Trophoblast cell (in vitro differentiated cells and primary cell): ENCODE results near the gene SEMA6D.

ENCODE experiments used
- DNase-seq, 2 donors: peaks; one replicate each; pipeline ENCODE4 v3.0.0-alpha.2; 2016
- H2AFZ ChIP-seq: 2 replicates; pipeline ENCODE4 v1.6.1; 2013; ENCODE audit warnings: low read length, moderate library complexity, mild to moderate bottlenecking; ENCODE audit not compliant: insufficient read depth, poor library complexity
- H2AK5ac ChIP-seq: 2 replicates; pipeline ENCODE4 v1.6.1; 2013; ENCODE audit warnings: mild to moderate bottlenecking, low read length
- H2BK120ac ChIP-seq: 2 replicates; pipeline ENCODE4 v1.6.1; 2013; ENCODE audit warnings: low read length, mild to moderate bottlenecking, moderate library complexity; ENCODE audit not compliant: insufficient read depth, poor library complexity
- H2BK12ac ChIP-seq: 2 replicates; pipeline ENCODE4 v1.6.1; 2013; ENCODE audit warnings: mild to moderate bottlenecking, low read length, moderate library complexity
- H2BK5ac ChIP-seq: 2 replicates; pipeline ENCODE4 v1.6.1; 2013; ENCODE audit warnings: low read length, low read depth, moderate library complexity, mild to moderate bottlenecking; ENCODE audit not compliant: poor library complexity
- H3K14ac ChIP-seq: 2 replicates; pipeline ENCODE4 v1.6.1; 2013; ENCODE audit warnings: mild to moderate bottlenecking, low read length
- H3K18ac ChIP-seq: 2 replicates; pipeline ENCODE4 v1.6.1; 2013; ENCODE audit warnings: mild to moderate bottlenecking, low read length
- H3K23ac ChIP-seq: 2 replicates; pipeline ENCODE4 v1.6.1; 2013; ENCODE audit warnings: low read length
- H3K27ac ChIP-seq: 2 replicates; pipeline ENCODE4 v1.5.1; 2013; ENCODE audit warnings: low read depth, mild to moderate bottlenecking, inconsistent platforms, low read length, moderate library complexity
- H3K27me3 ChIP-seq: 2 replicates; pipeline ENCODE4 v1.6.1; 2013; ENCODE audit warnings: inconsistent platforms, mild to moderate bottlenecking, low read length, moderate library complexity; ENCODE audit not compliant: insufficient read depth
- H3K36me3 ChIP-seq, 2 experiments: 1 replicate in 1 of 2; 2 replicates in 1 of 2; pipeline ENCODE4 v1.6.1; 2013; ENCODE audit warnings: low read length in 2 of 2, mild to moderate bottlenecking in 2 of 2, moderate library complexity in 1 of 2; ENCODE audit not compliant: insufficient read depth in 2 of 2, control insufficient read depth in 1 of 2
- H3K4ac ChIP-seq: 2 replicates; pipeline ENCODE4 v1.6.1; 2013; ENCODE audit warnings: low read depth, mild to moderate bottlenecking, low read length, moderate library complexity
- H3K4me1 ChIP-seq, 2 experiments: 1 replicate in 1 of 2; 2 replicates in 1 of 2; pipeline ENCODE4 v1.6.1; 2013; ENCODE audit warnings: low read length in 2 of 2, mild to moderate bottlenecking in 2 of 2, moderate library complexity in 1 of 2; ENCODE audit not compliant: insufficient read depth in 2 of 2, control insufficient read depth in 1 of 2
- H3K4me2 ChIP-seq: 2 replicates; pipeline ENCODE4 v1.6.1; 2013; ENCODE audit warnings: inconsistent platforms, mild to moderate bottlenecking, low read length, moderate library complexity
- H3K4me3 ChIP-seq: 2 replicates; pipeline ENCODE4 v1.5.1; 2013; ENCODE audit warnings: mild to moderate bottlenecking, low read depth, low read length, inconsistent platforms
- H3K79me1 ChIP-seq: one replicate; pipeline ENCODE4 v1.6.1; 2013; ENCODE audit warnings: low read length
- H3K79me2 ChIP-seq: 2 replicates; pipeline ENCODE4 v1.6.1; 2013; ENCODE audit warnings: low read length, mild to moderate bottlenecking; ENCODE audit not compliant: control insufficient read depth, insufficient read depth, poor library complexity
- H3K9ac ChIP-seq: 2 replicates; pipeline ENCODE4 v1.6.1; 2013; ENCODE audit warnings: mild to moderate bottlenecking, low read length
- H3K9me3 ChIP-seq: 2 replicates; pipeline ENCODE4 v1.6.1; 2013; ENCODE audit warnings: low read depth, mild to moderate bottlenecking, control low read depth, inconsistent platforms, low read length; ENCODE audit not compliant: insufficient read depth
- H4K12ac ChIP-seq: 2 replicates; pipeline ENCODE4 v1.6.1; 2013; ENCODE audit warnings: low read depth, mild to moderate bottlenecking, low read length, moderate library complexity
- H4K8ac ChIP-seq: 2 replicates; pipeline ENCODE4 v1.6.1; 2013; ENCODE audit warnings: low read depth, mild to moderate bottlenecking, low read length, moderate library complexity
- H4K91ac ChIP-seq: one replicate; pipeline ENCODE4 v1.6.1; 2013; ENCODE audit warnings: low read depth, mild to moderate bottlenecking, low read length, moderate library complexity
- WGBS: extraction: QIAGEN DNeasy Blood & Tissue Kit; methylation state at CpG from one replicate; pipeline ENCODE4 v1.1.7; 2013; ENCODE audit warnings: missing lambda C conversion rate; ENCODE audit not compliant: insufficient read length, insufficient coverage; ENCODE audit errors: extremely low coverage; 5-methylcytosine and 5-hydroxymethylcytosine counted together

The SEMA6D gene

DNA sequence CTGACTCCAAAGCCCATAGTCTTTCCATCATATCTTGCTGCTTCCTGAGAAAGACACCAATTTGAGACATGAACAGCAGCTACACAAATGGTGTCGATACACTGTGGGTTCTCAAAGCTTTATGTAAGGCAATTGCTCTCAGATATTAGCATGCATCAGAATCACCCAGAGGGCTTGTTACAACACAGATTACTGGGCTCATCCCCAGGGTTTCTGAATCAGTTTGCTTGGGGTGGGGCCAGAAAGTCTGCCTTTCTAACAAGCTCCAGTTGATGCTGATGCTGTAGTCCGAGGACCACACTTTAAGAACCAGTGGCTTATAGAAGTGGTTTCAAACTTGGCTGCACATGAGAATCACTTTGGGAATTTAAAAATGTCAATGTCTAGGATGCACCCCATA is 86.5 kb downstream of the SEMA6D start:
- Histone ChIP-seq H3K4me1 (no peaks in the 10 kb centered on the region), H3K4me2 (no peak overlapping the region), H4K91ac (no peak overlapping the region), H3K14ac (no peak overlapping the region), H3K9me3 (no peaks in the 10 kb centered on the region), H2BK5ac (no peak overlapping the region), H2AFZ (no peak overlapping the region), H3K27ac (no peak overlapping the region), H4K12ac (no peak overlapping the region), H3K23ac (no peak overlapping the region), H3K36me3 (no peaks in the 10 kb centered on the region), H3K79me2 (no peaks in the 10 kb centered on the region), H3K27me3 (no peaks in the 10 kb centered on the region), H2BK12ac (no peak overlapping the region), H3K9ac (no peak overlapping the region), H3K18ac (no peak overlapping the region), H2BK120ac (no peak overlapping the region), H3K79me1 (no peaks in the 10 kb centered on the region), H3K4ac (no peak overlapping the region), H4K8ac (no peak overlapping the region), H2AK5ac (no peak overlapping the region), H3K4me3 (no peak overlapping the region)
- no peak for DNase-seq
- WGBS, result no CpG with 5 or more reads among the region's 2 CpGs

DNA sequence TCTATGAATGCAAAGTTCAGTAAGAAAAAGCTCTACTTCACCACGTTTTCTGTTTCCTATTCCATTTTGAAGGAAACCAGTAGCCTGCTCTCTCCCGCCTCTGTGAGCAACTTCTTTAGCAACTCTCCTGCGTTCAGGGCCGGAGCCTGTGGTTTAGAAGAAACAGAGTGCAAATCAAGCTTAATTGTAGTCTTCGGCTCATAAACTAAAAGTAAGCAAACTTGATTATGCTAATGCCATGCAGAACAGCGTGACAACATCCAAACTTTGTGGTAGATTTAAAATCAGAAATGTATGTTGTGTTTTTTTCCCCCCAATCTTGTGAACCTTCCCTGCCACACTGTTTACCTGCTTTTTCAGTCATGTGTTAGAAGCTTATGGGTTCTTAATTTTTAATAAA is 87.4 kb downstream of the SEMA6D start:
- DNase-seq, result no peak
- no CpG with 5 or more reads among the region's 6 CpGs for WGBS
- no peak overlapping the region for H3K4ac ChIP-seq
- H3K4me3 ChIP-seq, result no peak overlapping the region
- no peak overlapping the region for H4K91ac ChIP-seq
- H4K12ac ChIP-seq, result no peak overlapping the region
- H2AK5ac ChIP-seq, result no peak overlapping the region
- H2BK120ac ChIP-seq, result no peak overlapping the region
- H3K9me3 ChIP-seq, result no peaks in the 10 kb centered on the region
- H3K36me3 ChIP-seq, result no peaks in the 10 kb centered on the region
- H3K4me1 ChIP-seq, result no peaks in the 10 kb centered on the region
- no peak overlapping the region for H3K18ac ChIP-seq
- H3K14ac ChIP-seq, result no peak overlapping the region
- H3K9ac ChIP-seq, result no peak overlapping the region
- no peaks in the 10 kb centered on the region for H3K27me3 ChIP-seq
- H3K4me2 ChIP-seq, result no peak overlapping the region
- no peaks in the 10 kb centered on the region for H3K79me1 ChIP-seq
- no peak overlapping the region for H3K23ac ChIP-seq
- no peak overlapping the region for H2BK12ac ChIP-seq
- no peak overlapping the region for H2AFZ ChIP-seq
- no peak overlapping the region for H3K27ac ChIP-seq
- H4K8ac ChIP-seq, result no peak overlapping the region
- H2BK5ac ChIP-seq, result no peak overlapping the region
- no peaks in the 10 kb centered on the region for H3K79me2 ChIP-seq

- no CpG with 5 or more reads among the region's 2 CpGs for WGBS
These were observed 88.7 kb downstream of the SEMA6D start for GRCh38 chr15:47806008-47806407.

DNA sequence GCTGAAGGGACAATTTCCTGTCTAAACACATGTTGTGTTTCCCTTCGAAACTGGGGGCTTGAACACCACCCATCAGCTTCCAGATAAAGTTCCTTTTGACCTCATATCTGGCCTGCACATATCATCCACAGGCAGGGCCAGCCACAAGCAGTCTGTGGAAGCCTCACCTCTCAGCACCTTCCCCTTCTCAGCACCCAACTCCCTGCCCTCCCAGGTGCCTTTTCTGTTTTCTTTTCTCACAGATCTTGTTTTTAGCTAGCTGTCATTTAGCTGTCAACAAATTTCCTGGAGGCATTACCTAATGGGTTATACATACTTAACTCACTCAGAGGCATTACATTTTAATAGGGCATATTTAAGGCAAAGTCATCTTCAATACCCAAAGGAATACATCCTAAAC is 93.9 kb downstream of the SEMA6D start:
- H3K9me3 ChIP-seq, result no peaks in the 10 kb centered on the region
- H4K12ac ChIP-seq, result no peak overlapping the region
- H3K79me1 ChIP-seq, result peaks cover 2% of the 10 kb centered on the region
- no peak overlapping the region for H2AK5ac ChIP-seq
- H2BK12ac ChIP-seq, result no peak overlapping the region
- H3K27ac ChIP-seq, result no peak overlapping the region
- no peak overlapping the region for H3K23ac ChIP-seq
- no peak overlapping the region for H4K8ac ChIP-seq
- no peak overlapping the region for H3K4ac ChIP-seq
- H3K14ac ChIP-seq, result no peak overlapping the region
- no peaks in the 10 kb centered on the region for H3K36me3 ChIP-seq
- no peak for DNase-seq
- no peaks in the 10 kb centered on the region for H3K27me3 ChIP-seq
- no peak overlapping the region for H2AFZ ChIP-seq
- no peak overlapping the region for H3K4me3 ChIP-seq
- H3K9ac ChIP-seq, result no peak overlapping the region
- H3K4me2 ChIP-seq, result no peak overlapping the region
- no peaks in the 10 kb centered on the region for H3K79me2 ChIP-seq
- H3K18ac ChIP-seq, result no peak overlapping the region
- H2BK5ac ChIP-seq, result no peak overlapping the region
- no CpG with 5 or more reads among the region's 1 CpG for WGBS
- no peak overlapping the region for H2BK120ac ChIP-seq
- peaks cover 7 to 14% of the 10 kb centered on the region in 2 experiments for H3K4me1 ChIP-seq
- no peak overlapping the region for H4K91ac ChIP-seq

More at GRCh38 chr15:47806008-47806407, 88.7 kb downstream of the SEMA6D start:
- no peaks in the 10 kb centered on the region for H3K36me3 ChIP-seq
- no peaks in the 10 kb centered on the region for H3K27me3 ChIP-seq
- H2AK5ac ChIP-seq, result no peak overlapping the region
- H3K4me2 ChIP-seq, result no peak overlapping the region
- H2BK5ac ChIP-seq, result no peak overlapping the region
- no peaks in the 10 kb centered on the region for H3K9me3 ChIP-seq
- H4K12ac ChIP-seq, result no peak overlapping the region
- H3K4me1 ChIP-seq, result peaks cover 0 to 1% of the 10 kb centered on the region in 2 experiments
- H2AFZ ChIP-seq, result no peak overlapping the region
- H4K8ac ChIP-seq, result no peak overlapping the region
- no peak overlapping the region for H3K27ac ChIP-seq
- H3K79me1 ChIP-seq, result no peaks in the 10 kb centered on the region
- no peak overlapping the region for H3K18ac ChIP-seq
- no peak overlapping the region for H3K4ac ChIP-seq
- no peak overlapping the region for H2BK12ac ChIP-seq
- H3K79me2 ChIP-seq, result no peaks in the 10 kb centered on the region
- no peak overlapping the region for H2BK120ac ChIP-seq
- no peak for DNase-seq
- no peak overlapping the region for H3K14ac ChIP-seq
- H3K9ac ChIP-seq, result no peak overlapping the region
- H3K4me3 ChIP-seq, result no peak overlapping the region
- no peak overlapping the region for H3K23ac ChIP-seq
- H4K91ac ChIP-seq, result no peak overlapping the region
